ENCODE data around the gene CLDN8.

CLDN8 gene

DNA sequence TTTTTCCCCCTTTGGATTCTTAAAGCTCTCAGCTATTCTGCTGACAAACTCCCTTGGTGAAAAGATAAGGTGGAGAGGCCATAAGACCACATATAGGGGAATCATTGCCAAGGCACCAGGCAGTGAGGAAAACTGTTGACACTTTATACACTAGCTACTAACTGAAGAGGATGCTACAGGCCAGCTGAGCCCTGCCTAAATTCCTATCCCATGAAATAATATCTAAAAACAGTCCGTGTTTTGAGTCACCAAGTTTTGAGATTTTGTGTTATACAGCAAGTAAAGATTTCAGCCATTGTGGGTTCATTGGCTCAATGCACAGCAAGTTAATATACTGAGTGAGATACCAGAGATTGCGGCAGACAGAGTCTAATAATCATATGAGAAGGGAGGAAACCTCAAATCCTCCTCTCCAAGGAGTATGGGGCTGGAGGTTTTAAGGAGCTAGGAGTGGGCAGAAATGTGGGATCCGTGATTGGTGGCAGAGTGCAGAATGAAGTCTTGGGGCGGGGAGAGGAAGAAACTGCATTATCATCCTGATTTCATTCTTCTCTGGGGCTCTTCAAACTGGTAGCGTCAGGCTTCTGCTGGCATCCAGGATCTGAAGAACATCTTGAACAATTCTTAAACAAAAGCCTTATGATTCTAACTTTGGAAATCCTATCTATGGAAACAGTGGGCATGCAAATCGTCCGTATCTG, 9.2 kb downstream of the CLDN8 start:
- no peak for DNase-seq (ENCODE audit: low read depth, low spot score)

DNA sequence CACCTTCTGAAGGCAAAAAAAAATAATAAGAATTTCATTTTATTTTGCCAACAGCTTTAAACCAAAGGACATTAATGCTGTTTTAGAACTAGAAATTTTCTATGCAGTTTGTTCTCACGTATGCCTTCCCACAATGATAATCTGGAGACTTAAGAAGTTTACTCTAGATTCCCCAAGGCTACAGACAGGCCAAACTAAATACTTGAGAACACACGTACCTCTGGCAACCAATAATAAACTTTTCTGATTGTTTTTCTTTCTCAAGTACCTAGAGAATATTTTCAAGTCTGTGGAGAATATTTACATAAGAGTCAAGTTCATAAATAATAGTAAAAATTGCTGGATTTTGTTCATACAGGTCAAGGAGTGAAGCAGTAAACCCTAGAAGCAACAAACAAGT, 15.9 kb downstream of the CLDN8 start:
- no peak for DNase-seq (ENCODE audit: low read depth, low spot score)

DNA sequence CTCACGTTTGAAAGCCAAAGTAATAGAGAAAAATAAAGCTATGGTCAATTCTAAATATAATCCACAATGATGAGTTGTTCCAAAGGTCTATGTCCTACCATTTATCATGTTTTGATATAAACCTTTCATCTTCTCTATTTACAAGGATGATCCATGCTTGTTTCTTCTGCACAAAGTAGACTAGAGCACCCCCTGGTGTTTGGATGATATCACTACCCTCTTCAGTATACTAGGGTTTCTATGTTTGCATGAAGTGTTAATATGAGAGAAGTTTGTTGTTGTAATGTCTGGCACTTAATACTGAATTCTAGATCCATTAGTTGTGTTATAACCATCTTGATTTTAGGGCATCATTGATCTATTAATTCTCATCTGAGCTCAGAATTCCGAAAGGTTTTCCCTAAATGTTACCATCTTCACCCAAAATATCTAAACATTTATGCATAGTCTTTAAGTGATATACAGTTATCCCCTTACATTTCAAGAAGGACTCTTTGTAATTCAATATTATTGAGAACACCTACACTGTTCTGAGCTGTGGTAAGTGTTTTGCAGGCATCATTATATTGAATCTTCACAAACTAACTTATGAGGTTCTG, 21.1 kb downstream of the CLDN8 start:
- DNase-seq (ENCODE audit: low read depth, low spot score): no peak

DNA sequence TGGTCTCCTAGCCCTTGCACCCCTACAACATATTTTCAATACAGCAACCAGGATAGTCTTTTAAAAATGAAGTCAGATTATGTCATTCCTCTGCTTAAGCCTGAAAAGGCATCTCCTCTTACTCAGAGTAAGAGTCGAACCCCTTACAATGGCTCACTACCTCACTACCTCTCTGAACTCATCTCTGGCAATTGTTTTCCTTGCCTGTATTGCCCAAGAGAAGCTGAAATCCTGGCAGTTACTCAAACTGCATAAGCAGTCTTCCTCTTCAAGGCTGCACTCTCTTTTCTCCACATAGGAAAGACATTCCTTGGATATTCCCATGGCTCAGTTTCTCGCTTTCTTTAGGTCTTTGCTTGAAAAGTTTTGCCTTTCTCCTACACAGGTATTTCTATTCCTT, 22.7 kb downstream of the CLDN8 start:
- no peak for DNase-seq (ENCODE audit: low read depth, low spot score)

DNA sequence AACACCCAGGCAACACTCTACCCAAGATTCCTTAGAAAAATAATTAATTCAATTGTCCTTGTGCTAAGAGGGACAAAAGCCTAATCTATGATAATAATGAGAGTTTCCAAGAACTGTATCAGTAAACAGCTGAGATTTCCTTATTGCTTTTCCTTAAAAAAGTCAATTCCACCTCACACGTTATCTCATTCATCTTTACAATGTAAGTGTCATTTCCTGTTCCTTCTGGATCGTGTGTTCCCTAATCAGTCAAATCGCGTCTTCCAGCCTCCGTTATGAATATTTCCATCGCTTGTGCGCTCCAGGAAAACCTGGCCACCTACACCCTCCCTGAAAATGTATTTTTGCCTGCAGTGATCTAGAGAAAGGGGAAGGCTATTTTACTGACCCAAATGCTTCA, 25.3 kb downstream of the CLDN8 start:
- DNase-seq (ENCODE audit: low read depth, low spot score): no peak

DNA sequence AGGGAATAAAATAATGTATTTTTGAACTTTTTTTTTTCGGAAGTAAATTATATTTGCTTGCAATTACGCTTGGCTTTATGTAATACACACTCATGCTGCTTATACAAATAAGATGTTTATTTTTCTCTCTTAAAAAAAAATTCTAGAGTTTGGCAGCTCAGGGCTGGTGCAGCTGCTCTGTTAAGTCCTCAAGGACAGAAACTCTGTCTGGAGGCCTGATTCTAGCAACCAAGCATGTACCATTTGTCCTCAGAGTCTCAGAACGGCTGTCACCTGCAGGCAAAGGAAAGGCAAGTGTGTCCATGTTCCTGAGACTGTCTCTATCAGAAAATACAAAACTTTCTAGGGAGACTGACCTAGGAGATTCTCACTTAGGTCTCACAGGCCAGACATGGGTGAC, 26.1 kb downstream of the CLDN8 start:
- no peak for DNase-seq (ENCODE audit: low read depth, low spot score)

DNA sequence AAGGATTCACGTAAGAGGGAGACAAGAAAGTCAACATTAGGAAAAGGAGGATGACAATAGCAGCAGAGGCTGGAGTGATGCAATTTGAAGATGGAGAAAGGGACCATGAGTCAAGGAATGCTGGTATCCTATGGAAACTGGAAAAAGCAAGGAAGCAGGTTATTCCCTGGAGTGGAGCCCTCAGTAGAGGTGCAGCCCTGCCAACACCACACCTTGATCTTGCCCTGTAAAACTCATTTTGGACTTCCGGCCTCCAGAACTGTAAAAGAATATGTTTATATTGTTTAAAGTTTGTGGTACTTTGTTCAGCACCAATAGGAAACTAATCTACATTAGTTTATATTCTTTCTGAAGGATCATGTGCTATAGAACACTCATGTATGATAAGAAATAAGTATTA, 29.7 kb downstream of the CLDN8 start:
- DNase-seq (ENCODE audit: low read depth, low spot score): no peak

DNA sequence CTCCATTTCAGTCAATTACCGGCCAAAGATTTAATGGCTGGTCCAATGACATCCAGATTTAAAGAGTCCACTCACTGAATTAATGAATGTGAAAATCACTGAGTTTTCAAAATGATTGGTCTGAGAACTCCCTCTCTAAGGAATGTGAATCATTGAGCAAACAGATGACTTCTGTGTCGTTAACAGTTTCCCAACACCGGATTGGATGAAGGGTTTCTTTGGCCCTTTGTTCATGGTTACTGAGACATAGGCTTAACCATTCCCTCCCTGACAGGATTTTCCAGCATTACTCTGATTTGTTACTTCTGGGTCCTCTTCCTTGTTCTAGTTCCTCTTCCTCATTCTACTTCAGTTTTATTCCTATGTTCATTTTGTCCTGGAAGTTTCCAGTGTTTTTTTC, 47.8 kb downstream of the CLDN8 start:
- DNase-seq (ENCODE audit: low read depth, low spot score): no peak

DNA sequence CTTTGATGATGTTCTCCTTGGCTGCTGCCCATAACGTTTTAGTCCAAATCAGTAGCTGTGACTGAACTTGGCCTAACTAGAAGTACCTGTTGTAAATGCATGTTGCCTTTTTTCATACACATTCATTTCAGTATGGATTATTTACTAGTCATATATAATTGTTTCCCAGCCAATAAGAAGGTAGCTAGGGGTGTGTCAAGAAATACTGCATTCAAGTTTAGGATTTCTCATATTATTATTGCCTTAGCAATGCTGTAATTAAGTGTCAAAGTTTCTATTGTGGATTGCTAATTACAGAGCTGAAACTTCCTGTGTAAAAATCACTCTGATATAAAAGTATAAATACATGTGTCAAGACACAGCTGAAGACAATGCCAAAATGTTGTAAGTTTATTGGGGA, 49.2 kb downstream of the CLDN8 start, which contains the start of gene CLDN17:
TSS of gene CLDN17 (minus strand) at position 101 of the 400 bp plus-strand sequence. CDS start 188 bp downstream, outside the sequence.
- no peak for DNase-seq (ENCODE audit: low read depth, low spot score)

DNA sequence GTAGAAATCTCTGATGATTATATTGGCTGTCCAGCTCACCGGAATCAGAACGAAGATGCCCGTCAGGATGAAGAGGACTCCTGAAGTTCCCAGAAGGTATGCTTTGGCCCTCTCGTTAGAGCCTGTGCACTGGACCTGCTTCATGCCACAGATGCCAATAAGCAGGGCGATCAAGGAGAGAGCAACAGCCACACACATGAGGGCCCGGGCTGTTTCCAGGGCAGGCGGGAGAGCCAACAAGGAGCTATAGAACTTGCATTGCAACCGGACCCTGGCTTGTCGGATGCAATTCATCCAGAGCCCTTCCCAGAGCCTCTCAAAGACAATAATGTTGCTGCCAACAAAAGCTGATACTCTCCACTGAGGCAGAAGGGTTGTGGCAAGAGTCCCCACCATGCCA, 49.7 kb downstream of the CLDN8 start:
- no peak for DNase-seq (ENCODE audit: low read depth, low spot score)

DNA sequence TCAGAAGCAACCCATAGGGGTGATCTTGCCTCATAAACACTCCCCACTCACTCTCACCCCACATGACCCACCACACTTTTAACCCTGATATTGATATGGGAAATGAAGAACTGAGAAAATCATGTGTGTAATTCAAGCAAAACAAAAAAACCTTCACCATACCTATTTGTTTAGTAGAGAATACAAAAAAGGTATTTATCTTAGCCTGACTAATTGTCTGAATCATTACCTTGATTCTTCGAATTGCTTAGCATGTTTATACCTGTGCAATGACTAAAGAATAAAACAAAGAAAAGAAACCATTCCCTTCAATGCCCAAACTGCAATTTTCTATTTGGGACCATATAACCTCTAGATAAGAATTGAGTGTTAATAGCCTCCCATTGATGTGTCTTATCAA, 51.1 kb downstream of the CLDN8 start:
- DNase-seq (ENCODE audit: low read depth, low spot score): no peak
